PFSK-1 (cell line): ENCODE measurements around the gene CATSPERE.

Experiments
- POLR2AphosphoS5 ChIP-seq: IDR thresholded peaks from 2 replicates; pipeline ENCODE4 v1.6.1; 2012; ENCODE audit warnings: low read depth, mild to moderate bottlenecking, control low read depth, low read length, moderate library complexity
- REST ChIP-seq, 2 experiments: IDR thresholded peaks; 2 replicates each; pipeline versions ENCODE4 v1.6.1 to v1.8.0; 2011 to 2012; ENCODE audit warnings: low read depth in 2 of 2, low read length in 2 of 2, control low read depth in 1 of 2, inconsistent platforms in 1 of 2, mild to moderate bottlenecking in 1 of 2, moderate library complexity in 1 of 2; ENCODE audit not compliant: insufficient read depth in 1 of 2

GRCh38 chr1:244437086-244437468 lies 24.0 kb upstream of the CATSPERE start:
- TF ChIP-seq POLR2AphosphoS5, result no peak
- no peak for TF ChIP-seq REST (IDR thresholded peaks at IDR 0.05; ENCODE audit: insufficient read depth in 1 of 2, low read depth in 2 of 2, low read length in 2 of 2)
